A549 treated with Hydrocortisone at 1 μM for 4 hours (cell line): ENCODE results near the gene MMD. TPM values are rescaled to one million over a fixed set of nuclear protein-coding genes. Genes with fewer than 3 reads are reported as not detected.

Experiments
- total RNA-seq: library from RNA; stranded (reverse); fragments of 200-300 nt; extraction: Qiagen RNA extraction; gene quantifications from 5 replicates; pipeline ENCODE4 v1.2.3, GENCODE V29; 2022

MMD gene, protein sequence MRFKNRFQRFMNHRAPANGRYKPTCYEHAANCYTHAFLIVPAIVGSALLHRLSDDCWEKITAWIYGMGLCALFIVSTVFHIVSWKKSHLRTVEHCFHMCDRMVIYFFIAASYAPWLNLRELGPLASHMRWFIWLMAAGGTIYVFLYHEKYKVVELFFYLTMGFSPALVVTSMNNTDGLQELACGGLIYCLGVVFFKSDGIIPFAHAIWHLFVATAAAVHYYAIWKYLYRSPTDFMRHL
- total RNA-seq = 26.5 to 33.1 TPM (median 29.7 TPM) in 5 replicates

GRCh38 chr17:55421179-55421934 is at the start of gene MMD:
Gene MMD, minus strand, starts transcription at chr17:55421835. Its CDS starts 140 bp downstream, at chr17:55421695.

Other genes with a start within 250 kb of the MMD start
- gene HLF, start 156.9 kb downstream of the MMD start, total RNA-seq = 0.09 to 0.14 TPM (median 0.10 TPM) in 5 replicates
- not detected in 5 replicates for gene SMIM36, start 89.6 kb upstream of the MMD start, total RNA-seq